Heart right ventricle (tissue), 16 donors: ENCODE data around the gene PSMG3. TPM values are rescaled to one million over a fixed set of nuclear protein-coding genes. Genes with fewer than 3 reads are reported as not detected.

Experiments
- ATAC-seq, 8 donors: fragments of 200-7000 bp; cut with Tn5 transposase; one replicate each; pipeline ENCODE4 v1.9.1; 2020; ENCODE audit warnings: mild to moderate bottlenecking in 8 of 8, moderate library complexity in 8 of 8, moderate number of reproducible peaks in 1 of 8
- DNase-seq, 2 donors: peaks; one replicate each; pipeline ENCODE4 v3.0.0-alpha.2; 2020
- H3K27ac ChIP-seq, 10 donors: fragments of 200-600 bp; sonication (generic) in 2 of 10; one replicate each; pipeline versions ENCODE4 v1.5.0 to v1.8.0; 2020 to 2022; ENCODE audit warnings: mild to moderate bottlenecking in 3 of 10
- H3K27me3 ChIP-seq, 7 donors: fragments of 200-600 bp; one replicate each; pipeline ENCODE4 v1.8.0; 2021 to 2022; ENCODE audit warnings: mild to moderate bottlenecking in 2 of 7
- H3K36me3 ChIP-seq, 9 donors: fragments of 200-600 bp; sonication (generic) in 1 of 9; one replicate each; pipeline versions ENCODE4 v1.5.0 to v1.8.0; 2020 to 2022; ENCODE audit warnings: mild to moderate bottlenecking in 2 of 9
- H3K4me1 ChIP-seq, 9 donors: fragments of 200-600 bp; sonication (generic) in 1 of 9; one replicate each; pipeline versions ENCODE4 v1.5.0 to v1.8.0; 2020 to 2022; ENCODE audit warnings: mild to moderate bottlenecking in 4 of 9
- H3K4me3 ChIP-seq, 10 donors: fragments of 200-600 bp; sonication (generic) in 2 of 10; one replicate each; pipeline versions ENCODE4 v1.5.0 to v1.8.0; 2020 to 2022; ENCODE audit warnings: mild to moderate bottlenecking in 7 of 10, moderate library complexity in 2 of 10
- H3K9me3 ChIP-seq, 11 donors: fragments of 200-600 bp in 10 of 11; sonication (generic) in 2 of 11; one replicate each; pipeline versions ENCODE4 v1.5.0 to v1.8.0; 2013 to 2022; ENCODE audit warnings: mild to moderate bottlenecking in 2 of 11, control low read depth in 1 of 11, moderate library complexity in 1 of 11
- WGBS, 2 donors: extraction: QIAGEN DNeasy Blood & Tissue Kit; methylation state at CpG; one replicate each; pipeline ENCODE4 v1.1.7; 2013; ENCODE audit warnings: inconsistent platforms in 1 of 2; 5-methylcytosine and 5-hydroxymethylcytosine counted together
- intact Hi-C, 10 donors: fragments of 100-400 bp; cut with DNase I; formaldehyde crosslinking; loops; one replicate each; pipeline versions ENCODE4 v1.11.1 to v1.14.2; 2022
- polyA plus RNA-seq, 2 donors: library from polyadenylated mRNA; stranded (reverse); fragments of 200-250 nt; gene quantifications; one replicate each; pipeline ENCODE4 v1.2.3, GENCODE V29; 2013
- total RNA-seq, 10 donors: library from RNA; stranded (reverse); fragmentation: NEBNext Ultra II Directional in 3 of 10; extraction: Animal tissue kit (Norgen Biotek cat#: 25700) in 3 of 10; gene quantifications; one replicate each; pipeline versions ENCODE4 v1.2.1 to v1.2.4, GENCODE V29; 2021 to 2023
- TF ChIP-seq, protein P1 (sequence below), 9 donors: fragments of 200-600 bp; sonication (generic) in 2 of 9; IDR thresholded peaks; one replicate each; pipeline versions ENCODE4 v1.5.0 to v1.8.0; 2021 to 2022; ENCODE audit warnings: antibody characterized with exemption in 9 of 9, mild to moderate bottlenecking in 5 of 9, moderate library complexity in 1 of 9
- donor health status: Arrhythmogenic right ventricular cardiomyopathy.
- donor health status: ischemic (EF 13 %, LVEDD 7.1; RV severe dilation, severe dysfunction).
- donor health status: healthy with polysubstance abuse.
- donor health status: DM: no; HTN: yes; CAD: no.
- donor health status: DM: no; HTN: no; CAD: no.
- donor health status: ischemic (EF 25% LVEDD 6.9; RV normal size, moderate dysfunction).
- donor health status: ischemic (EF 25% LVEDD 5.7; RV mildly dilated, moderate dysfunction).
- donor health status: healthy.
- donor health status: DM: yes; HTN: yes; CAD: no.
- donor health status: Ischemic cardiomyopathy.
- donor health status: ischemic (EF 35%, LVEDD 5.7; RV mildly dilated, moderate dysfunction).
- donor health status: nonischemic (EF 11% LVEDD 7.7; RV severe dilation, severe dysfunction).
- donor health status: DM: yes; HTN: yes; CAD: no.
- donor health status: PGD.
- donor health status: ischemic (EF 29% LVEDD 5.4; RV normal size, mild dysfunction).
- donor health status: nonischemic (EF 23%, LVEDD 6.1; RV moderate dilation, normal function).

Gene PSMG3
- total and polyA plus RNA-seq, 12 donors = 7.3 to 45.7 (median 12.0) TPM

DNA sequence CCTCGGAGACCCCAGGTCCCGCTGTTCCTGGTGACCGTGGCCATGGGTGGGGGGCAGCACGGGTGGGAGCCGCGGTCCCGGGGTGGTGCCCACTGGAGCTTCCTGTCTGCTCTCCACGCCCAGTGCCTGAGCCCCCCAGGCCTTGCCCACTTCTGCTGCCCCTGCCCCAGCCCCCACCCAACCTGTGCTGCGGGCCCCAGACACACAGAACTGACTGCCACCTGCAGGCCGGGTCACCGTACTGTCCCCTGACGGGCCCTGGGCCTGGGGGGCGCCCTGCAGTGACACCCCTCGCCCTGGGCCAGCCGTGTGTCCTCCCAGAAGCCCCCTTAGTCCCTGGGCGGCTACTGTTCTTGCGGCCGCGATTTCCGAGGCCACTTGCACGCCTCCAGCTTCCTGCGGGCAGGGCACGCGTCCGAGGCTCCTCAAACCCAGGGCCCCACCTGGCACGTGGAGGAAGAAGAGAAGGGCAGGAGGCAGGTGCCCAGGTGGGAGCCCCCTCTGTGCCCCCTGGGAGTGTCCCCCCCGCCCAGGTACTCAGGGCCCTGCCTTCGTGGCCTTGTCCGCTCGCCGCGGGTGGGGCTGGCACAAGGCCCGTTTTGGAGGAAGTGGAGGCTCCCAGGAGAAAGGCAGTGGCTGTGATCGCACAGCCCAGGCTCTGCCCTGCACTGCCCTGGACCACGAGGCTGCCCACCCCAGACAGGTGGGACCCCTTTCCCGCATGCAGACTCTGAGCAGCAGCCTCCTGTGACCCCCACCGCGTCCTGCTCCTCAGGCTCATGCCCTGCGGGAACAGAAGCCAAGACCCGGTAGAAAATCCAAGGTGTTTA lies 24.2 kb downstream of the PSMG3 start:
- peaks cover 0 to 28% (median 8%) of the 10 kb centered on the region in 9 donors for H3K4me1 ChIP-seq
- H3K27ac ChIP-seq = peak overlapping the region in 3 of 10 donors; percentile 30 to 44 (median 44)
- intact Hi-C loops = no loop called here
- DNase-seq (peak in 1 of 2 donors; percentile 33), ATAC-seq (peak in 3 of 8 donors; percentile 2 to 12 (median 7))
- no peaks in the 10 kb centered on the region for H3K9me3 ChIP-seq
- 63 to 68% methylated on average over 40 of the region's 40 CpGs for WGBS, 2 donors
- H3K27me3 ChIP-seq = no peaks in the 10 kb centered on the region
- TF ChIP-seq, protein P1, sequence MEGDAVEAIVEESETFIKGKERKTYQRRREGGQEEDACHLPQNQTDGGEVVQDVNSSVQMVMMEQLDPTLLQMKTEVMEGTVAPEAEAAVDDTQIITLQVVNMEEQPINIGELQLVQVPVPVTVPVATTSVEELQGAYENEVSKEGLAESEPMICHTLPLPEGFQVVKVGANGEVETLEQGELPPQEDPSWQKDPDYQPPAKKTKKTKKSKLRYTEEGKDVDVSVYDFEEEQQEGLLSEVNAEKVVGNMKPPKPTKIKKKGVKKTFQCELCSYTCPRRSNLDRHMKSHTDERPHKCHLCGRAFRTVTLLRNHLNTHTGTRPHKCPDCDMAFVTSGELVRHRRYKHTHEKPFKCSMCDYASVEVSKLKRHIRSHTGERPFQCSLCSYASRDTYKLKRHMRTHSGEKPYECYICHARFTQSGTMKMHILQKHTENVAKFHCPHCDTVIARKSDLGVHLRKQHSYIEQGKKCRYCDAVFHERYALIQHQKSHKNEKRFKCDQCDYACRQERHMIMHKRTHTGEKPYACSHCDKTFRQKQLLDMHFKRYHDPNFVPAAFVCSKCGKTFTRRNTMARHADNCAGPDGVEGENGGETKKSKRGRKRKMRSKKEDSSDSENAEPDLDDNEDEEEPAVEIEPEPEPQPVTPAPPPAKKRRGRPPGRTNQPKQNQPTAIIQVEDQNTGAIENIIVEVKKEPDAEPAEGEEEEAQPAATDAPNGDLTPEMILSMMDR (IDR thresholded peaks at IDR 0.05) = peak in 3 of 9 donors; percentile 6 to 26 (median 14)
- H3K4me3 ChIP-seq = no peak overlapping the region
- peaks cover 0 to 44% (median 11%) of the 10 kb centered on the region in 9 donors for H3K36me3 ChIP-seq

DNA sequence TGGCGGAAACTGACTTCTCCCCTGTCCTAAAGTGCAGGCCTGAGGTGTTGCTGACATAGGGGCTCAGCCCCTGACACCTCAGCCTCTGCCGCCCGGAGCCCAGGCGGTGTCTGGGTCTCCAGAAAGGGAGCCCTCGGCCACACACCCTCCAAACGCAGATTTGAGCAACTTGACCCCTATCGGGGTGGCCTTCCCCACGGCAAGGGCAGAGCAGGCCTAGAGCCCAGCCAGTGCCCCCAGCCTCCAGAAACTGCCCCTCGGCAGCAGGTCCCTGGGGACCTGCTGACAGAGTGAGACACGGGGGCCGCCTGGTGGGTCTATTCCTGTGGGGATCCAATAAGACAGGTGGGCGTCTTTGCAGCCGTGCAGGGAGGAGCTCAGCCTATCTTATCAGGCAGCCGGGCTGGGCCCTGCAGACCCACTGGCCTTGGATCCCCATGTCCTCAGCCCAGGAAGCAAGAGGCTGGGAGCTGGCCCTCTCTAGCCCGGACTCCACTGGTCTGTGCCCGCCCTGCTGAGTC lies 24.9 kb downstream of the PSMG3 start:
- DNase-seq (peak in 1 of 2 donors; percentile 10), ATAC-seq (no peak)
- H3K27ac ChIP-seq = peak overlapping the region in 2 of 10 donors; percentile 44
- H3K9me3 ChIP-seq = no peaks in the 10 kb centered on the region
- TF ChIP-seq, protein P1 (IDR thresholded peaks at IDR 0.05) = no peak
- peaks cover 0 to 50% (median 17%) of the 10 kb centered on the region in 9 donors for H3K36me3 ChIP-seq
- no peak overlapping the region for H3K4me3 ChIP-seq
- WGBS, 2 donors = 74 to 78% methylated on average over 16 of the region's 16 CpGs
- intact Hi-C loops = no loop called here
- H3K27me3 ChIP-seq = no peaks in the 10 kb centered on the region
- H3K4me1 ChIP-seq = peaks cover 0 to 32% (median 8%) of the 10 kb centered on the region in 9 donors

DNA sequence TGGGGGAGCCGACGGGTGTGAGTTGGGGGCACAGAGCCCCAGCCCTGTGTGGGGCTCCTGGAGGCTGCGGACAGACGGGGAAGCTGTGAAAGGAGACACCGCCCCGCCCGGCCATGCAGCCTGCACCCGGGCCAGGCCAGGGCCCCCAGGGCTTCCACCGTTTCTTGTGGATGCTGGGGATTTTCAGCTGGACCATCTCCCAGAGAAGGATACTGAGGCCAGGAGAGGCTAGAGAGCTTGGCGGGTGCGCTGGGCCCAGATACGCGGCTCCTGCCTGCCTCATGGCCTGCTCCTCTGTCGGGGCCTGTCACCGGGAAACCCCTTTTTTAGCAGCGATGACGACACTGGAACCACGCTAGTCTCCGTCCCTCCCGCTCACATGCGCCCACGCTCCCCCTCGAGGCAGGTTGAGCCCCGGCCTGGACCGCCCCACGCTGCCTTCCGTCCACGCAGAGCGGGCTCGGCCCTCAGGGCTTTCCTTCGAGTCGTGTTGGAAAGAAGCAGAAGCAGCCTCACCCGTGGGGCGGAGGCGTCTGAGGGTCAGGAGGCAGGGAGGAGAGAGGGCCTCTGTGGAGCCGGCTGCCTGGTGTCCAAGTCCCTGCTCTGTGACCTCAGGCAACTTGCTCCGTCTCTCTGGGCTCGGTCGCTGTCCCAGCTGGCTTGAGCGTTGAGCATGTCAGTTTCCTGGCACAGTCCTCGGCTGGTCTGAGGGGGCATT lies 25.5 kb downstream of the PSMG3 start:
- Histone ChIP-seq H3K4me3 (no peak overlapping the region), H3K4me1 (peaks cover 0 to 36% (median 11%) of the 10 kb centered on the region in 9 donors), H3K27ac (peak overlapping the region in 3 of 10 donors; percentile 19 to 44 (median 44)), H3K27me3 (no peaks in the 10 kb centered on the region), H3K36me3 (peaks cover 0 to 57% (median 23%) of the 10 kb centered on the region in 9 donors), H3K9me3 (no peaks in the 10 kb centered on the region)
- TF ChIP-seq, protein P1 (IDR thresholded peaks at IDR 0.05) = no peak
- WGBS, 2 donors = 79 to 81% methylated on average over 41 of the region's 41 CpGs
- DNase-seq (peak in 1 of 2 donors; percentile 26), ATAC-seq (peak in 4 of 8 donors; percentile 1 to 11 (median 2))
- intact Hi-C loops = no loop called here

DNA sequence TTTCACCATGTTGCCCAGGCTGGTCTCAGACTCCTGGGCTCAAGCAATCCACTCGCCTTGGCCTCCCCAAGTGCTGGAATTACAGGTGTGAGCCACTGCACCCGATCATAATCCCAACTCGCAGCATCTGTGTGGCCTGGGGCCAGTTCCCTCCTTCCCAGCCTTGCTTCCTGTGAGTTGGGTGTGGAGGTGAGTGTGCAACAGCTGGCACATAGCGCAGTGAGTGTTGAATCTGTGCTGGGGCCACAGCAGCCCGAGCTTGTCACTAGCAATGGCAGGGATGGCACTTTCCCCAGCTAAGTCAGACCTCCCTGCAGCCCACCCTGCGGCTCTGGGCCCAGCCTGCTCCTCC lies 26.0 kb downstream of the PSMG3 start:
- Histone ChIP-seq H3K9me3 (no peaks in the 10 kb centered on the region), H3K27ac (peak overlapping the region in 2 of 10 donors; percentile 19 to 44), H3K27me3 (no peaks in the 10 kb centered on the region), H3K36me3 (peaks cover 0 to 62% (median 23%) of the 10 kb centered on the region in 9 donors), H3K4me3 (no peak overlapping the region), H3K4me1 (peaks cover 1 to 41% (median 15%) of the 10 kb centered on the region in 9 donors)
- no peak for ATAC-seq
- TF ChIP-seq, protein P1 (IDR thresholded peaks at IDR 0.05) = no peak
- intact Hi-C loops = no loop called here
- WGBS, 2 donors = 90 to 96% methylated on average over 6 of the region's 6 CpGs
- peak in 1 of 2 donors; percentile 11 for DNase-seq
